ENCODE data around the gene ALAS1. TPM values are rescaled to one million over a fixed set of nuclear protein-coding genes. Genes with fewer than 3 reads are reported as not detected.
"Not testable (repeated sequence)": the region's sequence is repeated elsewhere in the genome, so short reads cannot be mapped to it uniquely, and the experiment has no call there.

ALAS1 gene
- total RNA-seq, 3 donors from 2014 or later, result 25.9 to 34.7 (median 33.3) TPM

GRCh38 chr3:52167240-52167639 lies 30.7 kb upstream of the ALAS1 start:
- Histone ChIP-seq H3K4me3 (no peak overlapping the region), H3K36me3 (no peaks in the 10 kb centered on the region), H3K27me3 (no peaks in the 10 kb centered on the region), H3K9me3 (no peaks in the 10 kb centered on the region), H3K4me1 (no peaks in the 10 kb centered on the region), H3K27ac (no peak overlapping the region)
- intact Hi-C loops (cut with DNase I; ENCODE audit: low total_unique reads), result no loop called here
- DNase-seq (ENCODE audit: low spot score in 2 of 2), result no peak
- no peak for TF ChIP-seq POLR2AphosphoS5 (IDR thresholded peaks at IDR 0.05)
- TF ChIP-seq CTCF (IDR thresholded peaks at IDR 0.05), result no peak
- no peak for TF ChIP-seq POLR2A (IDR thresholded peaks at IDR 0.05)

GRCh38 chr3:52170217-52170616 lies 27.7 kb upstream of the ALAS1 start:
- H3K27ac ChIP-seq; H3K4me3 ChIP-seq; H3K9me3 ChIP-seq; DNase-seq (ENCODE audit: low spot score in 2 of 2); H3K36me3 ChIP-seq; H3K27me3 ChIP-seq; H3K4me1 ChIP-seq; intact Hi-C loops (cut with DNase I; ENCODE audit: low total_unique reads): not testable (repeated sequence)

- TF ChIP-seq POLR2A (IDR thresholded peaks at IDR 0.05) (no peak), POLR2AphosphoS5 (IDR thresholded peaks at IDR 0.05) (no peak), CTCF (IDR thresholded peaks at IDR 0.05) (no peak)
- no peaks in the 10 kb centered on the region for H3K27me3 ChIP-seq
- no peaks in the 10 kb centered on the region for H3K36me3 ChIP-seq
- no peak overlapping the region for H3K4me3 ChIP-seq
- H3K4me1 ChIP-seq, result peaks cover 2 to 3% of the 10 kb centered on the region in 2 donors
- DNase-seq (ENCODE audit: low spot score in 2 of 2), result no peak
- no peaks in the 10 kb centered on the region for H3K9me3 ChIP-seq
- intact Hi-C loops (cut with DNase I; ENCODE audit: low total_unique reads), result no loop called here
- no peak overlapping the region for H3K27ac ChIP-seq
Measured at GRCh38 chr3:52171514-52172261, 26.3 kb upstream of the ALAS1 start.

- DNase-seq (ENCODE audit: low spot score in 2 of 2), result no peak
- H3K27ac ChIP-seq, result no peak overlapping the region
- H3K27me3 ChIP-seq, result no peaks in the 10 kb centered on the region
- H3K4me3 ChIP-seq, result no peak overlapping the region
- intact Hi-C loops (cut with DNase I; ENCODE audit: low total_unique reads), result no loop called here
- H3K9me3 ChIP-seq, result no peaks in the 10 kb centered on the region
- H3K4me1 ChIP-seq, result peaks cover 7% of the 10 kb centered on the region in 2 donors
- H3K36me3 ChIP-seq, result no peaks in the 10 kb centered on the region
- TF ChIP-seq POLR2A (IDR thresholded peaks at IDR 0.05), result no peak
- TF ChIP-seq POLR2AphosphoS5 (IDR thresholded peaks at IDR 0.05), result no peak
- no peak for TF ChIP-seq CTCF (IDR thresholded peaks at IDR 0.05)
Measured at GRCh38 chr3:52172262-52172757, 25.6 kb upstream of the ALAS1 start.

GRCh38 chr3:52173101-52173500 lies 24.9 kb upstream of the ALAS1 start:
- intact Hi-C loops (cut with DNase I; ENCODE audit: low total_unique reads), result no loop called here
- no peak for DNase-seq (ENCODE audit: low spot score in 2 of 2)

More at GRCh38 chr3:52173101-52173500, 24.9 kb upstream of the ALAS1 start:
- H3K4me1 ChIP-seq, result peaks cover 7 to 12% of the 10 kb centered on the region in 2 donors
- H3K27ac ChIP-seq, result no peak overlapping the region
- no peaks in the 10 kb centered on the region for H3K9me3 ChIP-seq
- H3K27me3 ChIP-seq, result no peaks in the 10 kb centered on the region
- no peaks in the 10 kb centered on the region for H3K36me3 ChIP-seq
- no peak overlapping the region for H3K4me3 ChIP-seq
- TF ChIP-seq POLR2A (IDR thresholded peaks at IDR 0.05) (no peak), POLR2AphosphoS5 (IDR thresholded peaks at IDR 0.05) (no peak), CTCF (IDR thresholded peaks at IDR 0.05) (no peak)
